Pancreas (tissue), 10 donors: Measurements from ENCODE around the gene AP1B1. TPM values are rescaled to one million over a fixed set of nuclear protein-coding genes. Genes with fewer than 3 reads are reported as not detected.
"Not testable (repeated sequence)": the region's sequence is repeated elsewhere in the genome, so short reads cannot be mapped to it uniquely, and the experiment has no call there.

Source experiments
- ATAC-seq, 4 donors: fragments of 200-7000 bp; cut with Tn5 transposase; one replicate each; pipeline versions ENCODE4 v1.8.0 to v1.9.1; 2020; ENCODE audit warnings: mild to moderate bottlenecking in 4 of 4, moderate library complexity in 4 of 4
- DNase-seq, 6 donors: peaks; one replicate each; pipeline ENCODE4 v3.0.0-alpha.2; 2020
- FAIRE-seq: peaks from 2 replicates; lab custom pipeline; 2012; peaks lifted over from hg19 to GRCh38; lab: Jason Lieb, UNC
- H3K27ac ChIP-seq, 4 donors: fragments of 200-600 bp; sonication (generic); 1 replicate in 3 of 4; 2 replicates in 1 of 4; pipeline versions ENCODE4 v1.5.0 to v1.8.0; 2020
- H3K27me3 ChIP-seq, 4 donors: fragments of 200-600 bp; one replicate each; pipeline ENCODE4 v1.8.0; 2021
- H3K36me3 ChIP-seq, 3 donors: fragments of 200-600 bp; sonication (generic) in 1 of 3; one replicate each; pipeline versions ENCODE4 v1.5.0 to v1.8.0; 2020 to 2021
- H3K4me1 ChIP-seq, 3 donors: fragments of 200-600 bp; one replicate each; pipeline ENCODE4 v1.8.0; 2021
- H3K4me3 ChIP-seq, 4 donors: fragments of 200-600 bp; sonication (generic) in 2 of 4; one replicate each; pipeline versions ENCODE4 v1.5.0 to v1.8.0; 2020 to 2021
- H3K9me3 ChIP-seq, 4 donors: fragments of 200-600 bp; one replicate each; pipeline ENCODE4 v1.8.0; 2021
- CTCF ChIP-seq, 4 donors: fragments of 200-600 bp; sonication (generic) in 3 of 4; IDR thresholded peaks; one replicate each; pipeline versions ENCODE4 v1.5.0 to v1.8.0; 2021; ENCODE audit warnings: antibody characterized with exemption in 4 of 4
- WGBS, 2 donors: extraction: QIAGEN DNeasy Blood & Tissue Kit; methylation state at CpG; one replicate each; pipeline ENCODE4 v1.1.7; 2013; 5-methylcytosine and 5-hydroxymethylcytosine counted together
- intact Hi-C, 3 donors: fragments of 100-400 bp; cut with DNase I; formaldehyde crosslinking; loops; one replicate each; pipeline versions ENCODE4 v1.11.1 to v1.14.2; 2022
- polyA plus RNA-seq, 2 donors: library from polyadenylated mRNA; stranded (reverse); fragments of 200-250 nt; gene quantifications; one replicate each; pipeline ENCODE4 v1.2.3, GENCODE V29; 2013
- total RNA-seq, 6 donors: library from RNA; stranded (reverse); fragmentation: NEBNext Ultra II Directional in 4 of 6; extraction: Animal tissue kit (Norgen Biotek cat#: 25700) in 4 of 6; gene quantifications; one replicate each; pipeline versions ENCODE4 v1.2.1 to v1.2.4, GENCODE V29; 2021 to 2023
- donor health status: healthy with polysubstance abuse.
- donor health status: DM: no; HTN: no; CAD: no; lungs with moderate emphysema.
- donor health status: DM: no; HTN: no; CAD: no.
- donor health status: control.
- donor health status: control.
- donor health status: Bipolar disorder and iron deficiency.
- donor health status: DM: yes; HTN: yes; CAD: no.
- donor health status: DM: no; HTN: no; CAD: no.
- donor health status: DM: no; HTN: no; CAD: no.
- donor health status: DM: yes; HTN: yes; CAD: no.

Gene AP1B1
- total and polyA plus RNA-seq, 8 donors: 27.5 to 49.9 (median 35.8) TPM

GRCh38 chr22:29377979-29378378 lies 10.4 kb downstream of the AP1B1 start:
- Histone ChIP-seq H3K4me1 (peaks cover 21 to 42% (median 31%) of the 10 kb centered on the region in 3 donors), H3K27me3 (no peaks in the 10 kb centered on the region), H3K36me3 (no peaks in the 10 kb centered on the region), H3K4me3 (no peak overlapping the region), H3K9me3 (no peaks in the 10 kb centered on the region), H3K27ac (peak overlapping the region in 3 of 4 donors; percentile 18 to 63 (median 48))
- intact Hi-C loops: no loop called here
- no peak for TF ChIP-seq CTCF (IDR thresholded peaks at IDR 0.05)
- 25 to 26% methylated on average over 7 of the region's 7 CpGs for WGBS, 2 donors
- FAIRE-seq: no peak
- peak; percentile 61 to 90 (median 85) for DNase-seq
- ATAC-seq: peak; percentile 59 to 83 (median 74)

GRCh38 chr22:29376705-29377104 lies 11.7 kb downstream of the AP1B1 start:
- intact Hi-C loops, FAIRE-seq, H3K9me3 ChIP-seq, H3K27me3 ChIP-seq, ATAC-seq, DNase-seq, H3K27ac ChIP-seq, H3K36me3 ChIP-seq, H3K4me3 ChIP-seq: not testable (repeated sequence)
- H3K4me1 ChIP-seq: peaks cover 10 to 30% (median 21%) of the 10 kb centered on the region in 3 donors
- WGBS, 2 donors: 85 to 95% methylated on average over 5 of the region's 5 CpGs

- no peak for FAIRE-seq
- DNase-seq: no peak
- no peaks in the 10 kb centered on the region for H3K9me3 ChIP-seq
- no peak for TF ChIP-seq CTCF (IDR thresholded peaks at IDR 0.05)
- ATAC-seq: no peak
- H3K27me3 ChIP-seq: no peaks in the 10 kb centered on the region
- peaks cover 6 to 24% (median 18%) of the 10 kb centered on the region in 3 donors for H3K4me1 ChIP-seq
- no peak overlapping the region for H3K27ac ChIP-seq
- 68 to 86% methylated on average over 4 of the region's 4 CpGs for WGBS, 2 donors
- intact Hi-C loops: no loop called here
- no peaks in the 10 kb centered on the region for H3K36me3 ChIP-seq
- H3K4me3 ChIP-seq: no peak overlapping the region
These were observed 12.8 kb downstream of the AP1B1 start for GRCh38 chr22:29375398-29376076.

- intact Hi-C loops, DNase-seq, ATAC-seq, H3K27me3 ChIP-seq, FAIRE-seq, H3K4me3 ChIP-seq, H3K9me3 ChIP-seq, H3K36me3 ChIP-seq: not testable (repeated sequence)
- WGBS, 2 donors: 96 to 98% methylated on average over 7 of the region's 7 CpGs
- Histone ChIP-seq H3K4me1 (peaks cover 2 to 24% (median 18%) of the 10 kb centered on the region in 3 donors), H3K27ac (peak overlapping the region in 1 of 4 donors; percentile 22)
These were observed 13.6 kb downstream of the AP1B1 start for GRCh38 chr22:29374806-29375205.

GRCh38 chr22:29374401-29374800 lies 14.0 kb downstream of the AP1B1 start:
- Histone ChIP-seq H3K27me3 (no peaks in the 10 kb centered on the region), H3K27ac (peak overlapping the region in 1 of 4 donors; percentile 22), H3K36me3 (no peaks in the 10 kb centered on the region), H3K4me1 (peaks cover 0 to 28% (median 21%) of the 10 kb centered on the region in 3 donors), H3K9me3 (no peaks in the 10 kb centered on the region), H3K4me3 (no peak overlapping the region)
- FAIRE-seq (no peak), DNase-seq (no peak), ATAC-seq (peak in 2 of 4 donors; percentile 14 to 37)
- intact Hi-C loops: no loop called here
- WGBS, 2 donors: 52 to 60% methylated on average over 6 of the region's 6 CpGs
- no peak for TF ChIP-seq CTCF (IDR thresholded peaks at IDR 0.05)

GRCh38 chr22:29370537-29370936 lies 17.8 kb downstream of the AP1B1 start:
- FAIRE-seq (no peak), DNase-seq (no peak), ATAC-seq (peak in 1 of 4 donors; percentile 27)
- 47 to 63% methylated on average over 7 of the region's 7 CpGs for WGBS, 2 donors
- Histone ChIP-seq H3K4me3 (no peak overlapping the region), H3K27me3 (no peaks in the 10 kb centered on the region), H3K9me3 (no peaks in the 10 kb centered on the region), H3K4me1 (peaks cover 0 to 12% (median 9%) of the 10 kb centered on the region in 3 donors), H3K27ac (no peak overlapping the region), H3K36me3 (peaks cover 0 to 5% (median 0%) of the 10 kb centered on the region in 3 donors)
- TF ChIP-seq CTCF (IDR thresholded peaks at IDR 0.05): no peak
- intact Hi-C loops: no loop called here
